Measurements from ENCODE around the gene HYAL2.
"Not testable (repeated sequence)": the region's sequence is repeated elsewhere in the genome, so short reads cannot be mapped to it uniquely, and the experiment has no call there.

The HYAL2 gene

DNA sequence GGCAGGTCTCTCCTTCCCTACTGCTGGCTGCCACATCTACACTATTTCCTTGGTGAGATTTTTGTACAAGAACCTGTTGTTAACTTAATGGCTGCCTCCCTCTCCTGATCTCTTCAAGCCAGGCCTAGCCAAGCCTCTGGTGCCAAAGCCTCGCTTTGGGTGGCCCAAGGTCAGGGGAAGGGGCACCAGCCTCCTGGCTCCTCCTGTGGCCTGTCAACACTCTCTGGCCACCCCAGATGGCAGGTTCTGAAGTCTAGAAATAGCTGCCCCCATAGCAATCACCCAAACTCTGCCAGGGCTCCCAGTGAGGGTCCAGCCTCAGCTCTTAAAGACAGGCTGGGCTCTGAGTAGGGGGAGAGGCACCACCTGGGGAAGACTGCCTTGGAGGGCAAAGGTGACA, 35.3 kb downstream of the HYAL2 start:
- DNase-seq = no peak

DNA sequence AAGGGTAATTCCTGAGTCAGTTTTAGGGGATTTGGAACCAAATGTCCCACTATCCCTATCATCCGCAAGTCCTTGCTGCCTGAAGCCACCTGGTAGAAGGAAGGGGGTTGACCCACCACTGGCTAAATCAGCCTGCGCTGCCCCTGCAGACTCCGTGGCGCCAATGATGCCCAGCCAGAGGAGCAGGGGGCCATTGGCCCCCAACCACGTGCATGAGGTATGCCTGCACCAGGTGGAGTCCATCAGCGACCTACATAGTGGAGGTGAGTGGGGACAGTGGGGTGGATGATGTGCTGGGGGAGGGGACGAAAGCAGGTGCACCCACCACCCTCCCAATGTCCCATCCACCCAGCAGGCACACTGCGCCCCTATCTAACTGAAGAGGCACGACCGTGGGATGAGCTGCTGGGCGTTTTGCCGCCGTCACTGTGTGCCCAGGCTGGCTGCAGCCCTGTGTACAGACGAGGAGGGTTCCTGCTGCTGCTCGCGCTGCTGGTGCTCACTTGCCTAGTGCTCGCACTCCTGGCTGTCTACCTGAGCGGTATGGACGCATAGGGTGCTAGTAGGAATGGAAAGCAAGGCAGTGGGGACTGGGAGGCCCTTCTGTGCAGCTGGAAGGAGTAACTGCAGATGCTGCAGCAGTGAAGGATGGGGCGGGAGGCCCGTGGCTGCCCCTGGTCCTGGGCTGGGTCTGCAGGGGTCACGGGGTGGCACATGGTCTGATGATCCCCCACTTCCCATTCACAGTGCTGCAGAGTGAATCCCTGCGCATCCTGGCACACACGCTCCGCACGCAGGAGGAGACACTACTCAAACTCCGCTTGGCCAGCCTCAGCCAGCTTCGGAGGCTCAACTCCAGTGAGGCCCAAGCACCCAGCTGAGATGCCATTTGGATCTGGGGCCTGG, 36.0 kb downstream of the HYAL2 start:
- DNase-seq = no peak

DNA sequence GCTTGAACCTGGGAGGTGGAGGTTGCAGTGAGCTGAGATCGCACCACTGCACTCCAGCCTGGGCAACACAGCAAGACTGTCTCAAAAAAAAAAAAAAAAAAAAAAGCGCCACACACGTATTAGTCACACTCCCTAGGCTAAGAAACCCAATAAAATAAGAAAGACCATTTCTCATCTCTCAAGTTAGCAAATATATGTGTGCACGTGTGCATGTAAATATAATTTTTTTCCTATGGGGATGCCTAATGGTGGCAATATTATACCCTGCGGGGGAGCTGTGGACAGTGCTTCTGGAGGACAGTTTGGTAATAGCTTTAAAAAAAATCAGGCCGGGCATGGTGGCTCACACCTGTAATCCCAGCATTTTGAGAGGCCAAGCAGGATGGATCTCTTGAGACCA, 38.4 kb downstream of the HYAL2 start:
- DNase-seq = not testable (repeated sequence)

DNA sequence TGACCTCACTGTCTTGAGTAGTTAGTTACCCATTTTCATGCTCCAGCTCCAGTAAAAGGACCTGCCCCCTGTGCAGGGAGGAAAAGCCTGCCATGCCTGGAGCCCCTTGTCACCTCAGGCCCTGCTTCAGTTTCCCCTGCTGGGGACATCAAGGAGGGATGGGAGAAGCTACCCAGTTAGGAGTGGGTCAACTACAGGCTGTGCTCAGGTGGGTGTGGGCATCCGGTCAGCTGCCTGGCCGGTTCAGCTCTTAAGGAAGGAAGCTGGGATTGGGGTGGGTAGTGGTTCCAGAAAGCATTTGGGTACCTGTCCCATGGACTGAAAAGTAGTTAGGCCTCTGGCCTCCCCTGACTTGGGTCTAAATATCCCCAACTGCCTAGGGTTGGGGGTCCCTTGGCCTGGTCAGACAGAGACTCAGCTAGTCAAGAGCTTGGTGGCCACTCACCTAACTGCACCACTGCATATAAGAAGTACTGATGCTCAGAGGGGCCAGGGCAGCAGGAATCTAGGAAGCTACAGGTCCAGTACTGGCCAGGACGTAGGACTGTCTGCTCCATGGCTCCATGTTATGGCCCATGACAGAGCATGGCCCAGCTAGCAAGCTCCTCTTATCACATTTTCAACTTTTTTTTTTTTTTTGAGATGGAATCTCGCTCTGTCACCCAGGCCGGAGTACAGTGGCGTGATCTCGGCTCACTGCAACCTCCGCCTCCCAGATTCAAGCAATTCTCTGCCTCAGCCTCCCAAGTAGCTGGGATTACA, 43.1 kb downstream of the HYAL2 start:
- DNase-seq = no peak

DNA sequence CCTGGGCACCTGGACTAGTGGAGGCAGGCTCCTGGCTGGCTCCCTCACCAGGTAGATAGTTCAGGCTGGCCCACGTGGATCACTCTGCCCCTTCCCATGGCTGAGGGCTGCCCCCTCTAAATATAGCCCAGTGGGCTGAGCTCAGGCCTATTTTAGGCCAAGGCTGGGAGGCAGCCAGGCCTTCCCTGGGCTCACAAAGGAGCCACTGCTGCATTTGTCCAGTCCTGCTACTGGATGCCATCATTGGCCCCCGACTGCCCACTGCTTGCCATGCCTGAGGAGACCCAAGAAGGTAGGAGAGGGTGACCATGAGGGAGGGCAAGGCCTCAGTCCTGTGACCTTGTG, 43.7 kb downstream of the HYAL2 start, which contains the start of gene LSMEM2:
LSMEM2 (plus strand) TSS at position 208 of the 345 bp plus-strand sequence; CDS start at position 235, 27 bp downstream.
- DNase-seq = no peak

DNA sequence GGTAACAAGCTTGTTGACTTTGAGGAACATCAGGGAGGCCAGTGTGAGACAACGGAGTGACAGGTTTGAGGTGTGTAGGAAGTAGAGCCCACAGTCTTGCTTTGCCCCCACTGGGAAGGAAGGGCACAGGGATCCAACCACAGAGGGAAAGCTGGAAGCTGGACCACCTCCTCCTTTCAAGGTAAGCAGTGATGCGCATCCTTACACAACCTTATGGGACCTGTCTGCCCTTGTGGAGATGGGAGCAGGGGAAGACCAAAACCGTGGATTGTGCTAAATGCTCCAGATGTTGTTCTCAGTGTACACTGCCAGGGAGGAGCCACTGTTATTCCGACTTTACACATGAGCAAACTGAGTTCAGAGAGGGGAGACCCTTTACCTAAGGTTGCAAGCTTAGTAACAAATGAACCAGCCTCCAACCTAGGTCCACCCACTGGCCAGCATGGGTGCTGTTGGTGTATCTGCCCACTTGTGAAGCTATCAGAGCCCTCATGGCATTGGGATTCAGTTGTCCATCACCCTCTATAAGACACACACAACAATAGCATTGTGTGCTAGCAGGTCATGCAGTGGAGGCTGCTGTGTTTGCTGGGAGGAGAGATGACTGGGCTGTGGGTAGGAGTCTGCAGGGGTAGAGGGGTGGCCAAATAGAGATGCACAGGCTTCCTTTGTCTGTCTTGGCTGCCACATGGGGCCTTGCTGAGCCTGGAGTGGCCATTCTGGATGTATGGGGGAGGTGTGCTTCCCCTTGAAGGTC, 44.2 kb downstream of the HYAL2 start:
- no peak for DNase-seq

DNA sequence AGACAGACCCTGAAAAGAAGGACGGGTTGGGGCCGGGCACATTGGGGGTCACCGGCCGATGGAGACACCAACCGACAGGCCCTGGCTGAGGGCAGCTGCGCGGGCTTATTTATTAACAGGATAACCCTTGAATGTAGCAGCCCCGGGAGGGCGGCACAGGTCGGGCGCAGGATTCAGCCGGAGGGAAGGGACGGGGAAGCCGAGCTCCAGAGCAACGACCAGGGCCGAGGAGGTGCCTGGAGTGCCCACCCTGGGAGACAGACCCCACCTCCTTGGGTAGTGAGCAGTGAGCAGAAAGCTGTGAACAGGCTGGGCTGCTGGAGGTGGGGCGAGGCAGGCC, 45.8 kb downstream of the HYAL2 start:
- DNase-seq = no peak

DNA sequence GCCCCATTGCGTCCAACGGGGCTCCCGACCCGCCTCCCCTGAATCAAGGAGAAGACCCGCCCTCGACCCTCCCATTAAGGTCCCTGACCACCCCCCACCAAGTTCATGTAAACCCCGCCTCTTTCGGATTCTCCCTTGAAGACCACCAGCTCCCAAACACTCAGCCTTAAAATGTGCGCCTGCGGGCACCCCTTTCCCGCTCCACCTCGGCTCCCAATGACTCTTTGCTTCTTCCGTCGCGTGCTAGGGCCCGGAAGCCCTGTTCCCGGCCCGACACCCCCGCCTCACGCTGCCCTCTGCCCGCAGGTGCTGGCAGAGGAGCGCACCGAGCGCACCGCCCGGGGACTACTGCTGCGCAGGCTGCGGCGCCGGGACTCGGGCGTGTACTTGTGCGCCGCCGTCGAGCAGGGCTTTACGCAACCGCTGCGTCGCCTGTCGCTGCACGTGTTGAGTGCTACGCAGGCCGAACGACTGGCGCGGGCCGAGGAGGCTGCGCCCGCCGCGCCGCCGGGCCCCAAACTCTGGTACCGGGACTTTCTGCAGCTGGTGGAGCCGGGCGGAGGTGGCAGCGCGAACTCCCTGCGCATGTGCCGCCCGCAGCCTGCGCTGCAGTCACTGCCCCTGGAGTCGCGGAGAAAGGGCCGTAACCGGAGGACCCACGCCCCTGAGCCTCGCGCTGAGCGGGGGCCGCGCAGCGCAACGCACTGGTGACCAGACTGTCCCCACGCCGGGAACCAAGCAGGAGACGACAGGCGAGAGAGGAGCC, 46.4 kb downstream of the HYAL2 start:
- no peak for DNase-seq

DNA sequence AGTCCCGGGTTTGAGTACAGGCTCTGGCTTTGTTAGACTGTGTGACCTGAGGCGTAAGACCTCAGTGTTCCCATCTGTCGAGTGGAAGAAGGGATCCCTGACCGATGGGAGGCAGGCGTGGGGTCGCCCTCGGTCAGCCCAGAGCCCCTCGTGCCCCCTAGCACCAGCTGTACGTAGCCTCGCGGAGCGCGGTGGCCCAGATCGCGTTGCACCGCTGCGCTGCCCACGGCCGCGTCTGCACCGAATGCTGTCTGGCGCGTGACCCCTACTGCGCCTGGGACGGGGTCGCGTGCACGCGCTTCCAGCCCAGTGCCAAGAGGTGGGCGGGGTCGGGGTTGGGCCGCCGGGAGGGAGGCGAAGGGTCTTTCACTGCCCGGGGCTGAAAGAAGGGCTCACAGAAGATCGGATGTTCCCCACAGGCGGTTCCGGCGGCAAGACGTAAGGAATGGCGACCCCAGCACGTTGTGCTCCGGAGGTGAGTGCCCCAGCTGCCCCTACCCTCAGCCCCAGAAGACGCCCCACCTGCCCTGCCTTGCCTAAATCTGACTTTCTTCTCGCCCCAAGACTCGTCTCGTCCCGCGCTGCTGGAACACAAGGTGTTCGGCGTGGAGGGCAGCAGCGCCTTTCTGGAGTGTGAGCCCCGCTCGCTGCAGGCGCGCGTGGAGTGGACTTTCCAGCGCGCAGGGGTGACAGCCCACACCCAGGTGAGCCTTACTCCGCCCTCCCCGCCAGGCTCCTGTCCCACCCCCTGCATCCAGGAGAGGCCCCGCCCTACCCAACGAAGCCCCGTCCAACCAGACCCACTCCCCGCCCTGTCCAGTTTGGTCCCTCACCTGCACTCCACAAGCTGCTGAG, 47.2 kb downstream of the HYAL2 start:
- DNase-seq = no peak

DNA sequence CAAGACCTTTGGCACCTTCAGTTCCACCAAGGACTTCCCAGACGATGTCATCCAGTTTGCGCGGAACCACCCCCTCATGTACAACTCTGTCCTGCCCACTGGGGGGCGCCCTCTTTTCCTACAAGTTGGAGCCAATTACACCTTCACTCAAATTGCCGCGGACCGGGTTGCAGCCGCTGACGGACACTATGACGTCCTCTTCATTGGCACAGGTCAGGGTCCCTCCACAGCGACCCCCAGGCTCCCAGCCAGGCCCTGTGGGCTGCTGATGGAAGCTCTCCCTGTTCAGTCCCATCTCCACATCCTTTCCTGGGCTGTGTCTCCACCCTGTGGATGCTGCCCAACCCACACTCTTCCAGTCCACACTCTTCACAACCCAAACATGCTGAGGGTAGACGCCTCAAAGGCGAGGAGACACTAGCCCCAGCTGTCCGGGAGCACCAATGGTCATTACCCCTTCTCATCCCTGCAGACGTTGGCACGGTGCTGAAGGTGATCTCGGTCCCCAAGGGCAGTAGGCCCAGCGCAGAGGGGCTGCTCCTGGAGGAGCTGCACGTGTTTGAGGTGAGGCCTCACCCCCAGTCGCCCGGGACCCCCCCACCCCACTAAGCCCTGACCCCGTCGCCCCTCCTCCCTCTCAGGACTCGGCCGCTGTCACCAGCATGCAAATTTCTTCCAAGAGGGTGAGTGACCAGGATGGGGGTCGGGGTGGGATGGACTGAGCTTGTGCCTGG, 48.0 kb downstream of the HYAL2 start:
- DNase-seq = peak; percentile 72 to 80

DNA sequence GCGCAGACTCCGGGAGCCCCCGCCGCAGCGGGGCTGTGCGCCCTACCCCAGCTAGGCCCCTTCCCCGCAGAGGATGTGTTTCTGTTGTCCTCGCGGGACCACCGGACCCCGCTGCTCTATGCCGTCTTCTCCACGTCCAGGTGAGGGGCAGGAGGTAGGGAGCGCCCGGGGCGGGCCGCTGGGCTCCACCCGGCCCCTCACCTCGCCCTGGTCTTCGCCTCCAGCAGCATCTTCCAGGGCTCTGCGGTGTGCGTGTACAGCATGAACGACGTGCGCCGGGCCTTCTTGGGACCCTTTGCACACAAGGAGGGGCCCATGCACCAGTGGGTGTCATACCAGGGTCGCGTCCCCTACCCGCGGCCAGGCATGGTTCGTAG, 48.9 kb downstream of the HYAL2 start:
- DNase-seq = no peak

DNA sequence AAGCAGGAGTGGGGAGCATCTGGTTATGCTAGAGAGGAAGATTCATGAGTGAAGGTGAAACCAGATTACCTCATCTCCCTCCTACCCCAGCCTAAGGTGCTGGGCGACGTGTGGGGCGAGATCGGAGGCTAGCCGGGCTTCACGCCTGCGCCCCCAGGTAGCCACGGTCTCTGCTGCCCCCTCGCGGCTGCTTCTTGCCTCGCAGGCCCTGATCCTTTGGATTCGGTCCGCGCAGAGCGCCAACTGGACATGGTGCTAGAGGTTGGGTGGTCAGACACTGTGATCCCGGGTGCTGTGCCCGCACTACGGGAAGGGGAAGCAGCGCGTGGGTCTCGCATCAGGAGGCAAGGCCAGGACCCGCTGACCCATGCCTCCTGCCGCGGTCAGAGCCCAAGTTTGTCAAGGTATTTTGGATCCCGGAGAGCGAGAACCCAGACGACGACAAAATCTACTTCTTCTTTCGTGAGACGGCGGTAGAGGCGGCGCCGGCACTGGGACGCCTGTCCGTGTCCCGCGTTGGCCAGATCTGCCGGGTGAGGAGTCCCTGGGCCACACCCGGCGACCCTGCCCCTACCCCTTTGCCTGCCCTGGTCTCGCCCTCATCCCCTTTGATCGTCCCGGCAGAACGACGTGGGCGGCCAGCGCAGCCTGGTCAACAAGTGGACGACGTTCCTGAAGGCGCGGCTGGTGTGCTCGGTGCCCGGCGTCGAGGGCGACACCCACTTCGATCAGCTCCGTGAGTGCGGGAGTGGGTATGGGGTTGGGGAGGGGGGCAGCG, 49.4 kb downstream of the HYAL2 start:
- DNase-seq = peak; percentile 70 to 71

DNA sequence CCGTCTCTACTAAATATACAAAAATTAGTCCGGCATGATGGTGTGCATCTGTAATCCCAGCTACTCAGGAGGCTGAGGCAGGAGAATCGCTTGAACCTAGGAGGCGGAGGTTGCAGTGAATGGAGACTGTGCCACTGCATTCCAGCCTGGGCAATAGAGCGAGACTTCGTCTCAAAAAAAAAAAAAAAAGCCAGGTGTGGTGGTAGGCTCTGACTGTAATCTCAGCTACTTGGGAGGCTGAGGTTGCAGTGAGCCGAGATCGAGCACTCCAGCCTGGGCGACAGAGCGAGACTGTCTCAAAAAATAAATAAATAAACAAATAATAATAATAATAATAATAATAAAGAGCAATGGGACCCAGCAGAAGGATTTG, 50.0 kb downstream of the HYAL2 start:
- not testable (repeated sequence) for DNase-seq

DNA sequence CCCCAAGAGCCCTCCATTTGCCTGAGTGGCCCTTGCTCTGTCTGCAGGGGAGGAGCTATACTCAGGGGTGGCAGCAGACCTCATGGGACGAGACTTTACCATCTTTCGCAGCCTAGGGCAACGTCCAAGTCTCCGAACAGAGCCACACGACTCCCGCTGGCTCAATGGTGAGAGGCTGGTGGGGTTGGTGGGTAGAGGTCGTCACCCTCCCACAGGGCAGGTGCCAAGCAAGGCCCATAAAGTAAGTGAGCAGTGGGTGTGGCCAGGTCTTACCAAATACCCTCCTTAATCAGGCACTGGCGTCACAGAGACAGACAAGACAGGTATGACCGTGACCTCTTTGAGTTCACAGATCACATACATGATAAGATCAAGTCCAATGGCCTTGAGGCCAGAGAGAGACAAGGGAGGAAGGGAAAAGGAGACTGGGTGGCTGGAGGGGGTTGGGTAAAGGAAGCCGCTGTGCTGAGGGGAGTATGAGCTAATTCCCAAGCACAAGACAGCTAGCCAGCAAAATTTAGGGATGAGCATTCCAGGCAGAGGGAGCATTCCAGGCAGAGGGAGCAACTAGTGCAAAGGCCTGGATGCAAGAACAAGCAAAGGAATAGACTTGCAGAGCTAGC, 51.1 kb downstream of the HYAL2 start:
- no peak for DNase-seq

DNA sequence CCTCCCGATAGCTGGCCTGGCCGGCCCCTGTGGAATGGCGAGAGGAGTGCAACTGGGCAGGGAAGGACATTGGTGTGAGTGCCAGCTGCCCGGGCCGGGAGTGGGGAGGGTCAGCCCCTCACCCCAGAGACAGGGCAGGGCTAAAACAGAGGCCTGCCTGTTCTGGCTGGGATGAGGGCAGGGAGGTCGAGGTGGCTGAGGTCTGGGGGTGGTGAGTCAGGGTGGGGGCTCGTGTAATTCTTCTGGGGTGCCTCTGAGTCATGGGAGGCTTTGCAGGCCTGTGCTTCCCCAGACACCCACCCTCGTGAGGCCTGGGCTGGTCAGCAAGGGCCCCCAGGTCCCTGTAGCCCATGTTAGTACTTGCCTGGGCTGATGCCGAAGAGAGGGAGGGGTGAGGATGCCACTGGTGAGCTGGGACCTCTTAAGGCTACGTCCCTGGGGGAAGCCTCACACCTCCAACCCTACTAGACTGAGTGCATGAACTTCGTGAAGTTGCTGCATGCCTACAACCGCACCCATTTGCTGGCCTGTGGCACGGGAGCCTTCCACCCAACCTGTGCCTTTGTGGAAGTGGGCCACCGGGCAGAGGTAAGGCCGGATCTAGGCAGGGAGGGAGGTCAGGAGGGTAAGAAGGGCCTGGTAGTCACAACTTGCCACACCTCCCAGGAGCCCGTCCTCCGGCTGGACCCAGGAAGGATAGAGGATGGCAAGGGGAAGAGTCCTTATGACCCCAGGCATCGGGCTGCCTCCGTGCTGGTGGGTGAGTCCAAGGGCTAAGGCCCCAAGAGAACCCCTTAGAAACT, 51.9 kb downstream of the HYAL2 start:
- DNase-seq = no peak

DNA sequence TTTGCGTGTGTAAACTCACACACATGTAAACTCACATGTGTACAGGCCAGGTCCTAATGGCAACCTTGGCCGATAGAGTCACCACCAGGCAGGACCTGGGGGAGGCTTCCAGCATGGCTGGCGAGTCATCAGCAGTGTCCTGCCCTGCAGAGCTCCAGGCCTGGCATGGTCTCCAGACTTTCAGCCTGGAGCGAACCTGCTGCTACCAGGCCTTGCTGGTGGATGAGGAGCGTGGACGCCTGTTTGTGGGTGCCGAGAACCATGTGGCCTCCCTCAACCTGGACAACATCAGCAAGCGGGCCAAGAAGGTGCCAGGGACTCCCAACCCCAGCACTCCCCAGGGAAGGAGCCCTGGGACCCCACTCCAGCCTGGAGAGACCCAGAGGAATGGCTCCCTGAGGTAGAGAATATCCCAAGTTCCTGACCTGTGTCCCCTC, 52.5 kb downstream of the HYAL2 start:
- no peak for DNase-seq

DNA sequence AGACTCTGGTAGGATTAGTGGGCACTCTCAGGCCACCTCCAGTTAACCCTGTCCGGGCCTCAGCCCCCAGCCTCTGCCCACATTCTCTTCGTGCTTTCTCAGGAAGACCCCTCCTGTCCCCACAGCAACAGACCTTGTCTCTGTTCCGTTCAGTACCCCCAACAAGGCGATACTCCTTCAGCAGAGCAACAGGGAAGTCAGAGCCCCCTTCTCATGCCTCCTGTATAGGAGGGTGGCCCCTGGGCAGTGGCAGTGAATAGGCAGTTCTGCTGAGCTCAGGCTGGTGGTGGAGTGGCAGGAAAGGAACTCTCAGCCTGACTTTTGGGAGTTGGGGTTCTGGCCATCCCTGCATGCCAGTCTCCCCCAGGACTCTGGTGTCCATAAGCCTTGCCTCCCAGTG, 53.1 kb downstream of the HYAL2 start:
- no peak for DNase-seq

DNA sequence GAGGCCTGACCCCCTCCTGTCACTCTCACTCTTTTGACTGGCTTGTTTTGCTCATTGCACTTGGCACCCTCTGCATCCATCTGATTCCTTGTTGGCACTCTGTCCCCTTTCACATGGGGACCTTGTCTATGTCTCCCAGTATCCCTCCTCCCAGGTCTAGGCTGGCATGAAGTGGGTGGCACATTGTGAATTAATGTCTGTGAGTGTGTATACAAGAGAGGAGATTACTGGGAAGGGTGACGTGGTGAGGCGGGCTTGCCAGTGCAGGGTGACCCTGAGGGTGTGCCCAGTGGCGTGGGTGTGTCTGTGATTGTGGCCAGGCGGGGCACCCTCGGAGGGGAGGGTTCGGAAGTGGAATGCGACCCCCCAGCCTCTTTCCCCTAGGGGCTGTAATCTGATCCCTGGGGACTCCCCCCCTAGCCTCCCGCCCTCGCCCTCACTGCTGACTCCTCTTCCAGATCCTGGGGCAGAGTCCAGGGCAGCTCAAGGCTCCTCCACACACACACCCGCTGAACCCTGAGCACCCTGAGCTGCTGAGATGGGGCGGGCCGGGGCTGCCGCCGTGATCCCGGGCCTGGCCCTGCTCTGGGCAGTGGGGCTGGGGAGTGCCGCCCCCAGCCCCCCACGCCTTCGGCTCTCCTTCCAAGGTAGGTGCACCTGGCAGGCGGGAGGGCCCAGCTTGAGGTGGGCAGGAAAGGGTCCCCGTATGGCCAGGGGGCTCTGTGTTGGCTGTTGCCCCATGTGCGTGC, 53.7 kb downstream of the HYAL2 start, which contains the start of gene SEMA3B:
SEMA3B (plus strand) TSS at position 445 of the 749 bp plus-strand sequence; CDS start at position 539, 94 bp downstream.
- no peak for DNase-seq

All from SHP77 (cell line).